Neural cell (in vitro differentiated cells): ENCODE results near the gene DLGAP4.

ENCODE experiments used
- CTCF ChIP-seq: fragments of 450-650 bp; IDR thresholded peaks from 2 replicates; pipeline ENCODE4 v1.5.1; 2014; ENCODE audit warnings: antibody characterized with exemption, mild to moderate bottlenecking, moderate library complexity; ENCODE audit not compliant: poor library complexity, severe bottlenecking
- EP300 ChIP-seq: fragments of 450-650 bp; conservative IDR thresholded peaks from 2 replicates; pipeline ENCODE4 v1.6.1; 2014; ENCODE audit warnings: antibody characterized with exemption, mild to moderate bottlenecking, moderate library complexity; ENCODE audit not compliant: poor library complexity, severe bottlenecking
- EZH2 ChIP-seq: fragments of 200-600, 300-800 bp; shearing (Covaris generic), sonication (generic); IDR thresholded peaks from 2 replicates; pipeline ENCODE4 v1.6.1; 2014; ENCODE audit warnings: antibody characterized with exemption, low read length, borderline replicate concordance, mild to moderate bottlenecking; ENCODE audit not compliant: insufficient read depth, poor library complexity, severe bottlenecking
- MXI1 ChIP-seq: fragments of 450-650 bp; conservative IDR thresholded peaks from 2 replicates; pipeline ENCODE4 v1.6.1; 2014; ENCODE audit warnings: antibody characterized with exemption, mild to moderate bottlenecking; ENCODE audit not compliant: poor library complexity, severe bottlenecking
- POLR2AphosphoS5 ChIP-seq: IDR thresholded peaks from 2 replicates; pipeline ENCODE4 v1.6.1; 2012
- RAD21 ChIP-seq: fragments of 450-650 bp; conservative IDR thresholded peaks from 2 replicates; pipeline ENCODE4 v1.6.1; 2014; ENCODE audit warnings: antibody characterized with exemption, mild to moderate bottlenecking, moderate library complexity
- TAF1 ChIP-seq: IDR thresholded peaks from 2 replicates; pipeline ENCODE4 v1.6.1; 2012; ENCODE audit warnings: low read depth

- TF ChIP-seq CTCF (no peak), POLR2AphosphoS5 (no peak), TAF1 (no peak), EP300 (no peak), EZH2 (no peak), RAD21 (no peak), MXI1 (no peak)
Measured at GRCh38 chr20:36391955-36392354, 85.8 kb downstream of the DLGAP4 start.
